ENCODE results near the gene PRKG2. TPM values are rescaled to one million over a fixed set of nuclear protein-coding genes. Genes with fewer than 3 reads are reported as not detected.

The PRKG2 gene
- total RNA-seq, 1 donor: 0.72 TPM

- no peak overlapping the region for H3K4me3 ChIP-seq (ENCODE audit: insufficient read depth, low read length)
- no peaks in the 10 kb centered on the region for H3K9me3 ChIP-seq (ENCODE audit: low read depth, low read length)
- no peak overlapping the region for H3K27ac ChIP-seq (ENCODE audit: low read depth, low read length)
- H2AFZ ChIP-seq (ENCODE audit: low read length): no peak overlapping the region
- H3K36me3 ChIP-seq (ENCODE audit: insufficient read depth, low read length): no peaks in the 10 kb centered on the region
- H3K4me1 ChIP-seq (ENCODE audit: insufficient read depth, low read length): no peaks in the 10 kb centered on the region
- no peaks in the 10 kb centered on the region for H4K20me1 ChIP-seq (ENCODE audit: insufficient read depth, low read length)
- H3K27me3 ChIP-seq (ENCODE audit: insufficient read depth, low read length): no peaks in the 10 kb centered on the region
- TF ChIP-seq CTCF (IDR thresholded peaks at IDR 0.05; ENCODE audit: extremely low read depth, low read depth, low read length): no peak
- H3K4me2 ChIP-seq (ENCODE audit: insufficient read depth, low read length): no peak overlapping the region
- no peak for DNase-seq (ENCODE audit: insufficient read length, low spot score, missing footprints)
- no peaks in the 10 kb centered on the region for H3K79me2 ChIP-seq (ENCODE audit: insufficient read depth, low read length)
Measured at GRCh38 chr4:81109356-81109755, 105.7 kb downstream of the PRKG2 start.

GRCh38 chr4:81106150-81106549 lies 108.9 kb downstream of the PRKG2 start:
- Histone ChIP-seq H3K4me1 (ENCODE audit: insufficient read depth, low read length) (no peaks in the 10 kb centered on the region), H3K36me3 (ENCODE audit: insufficient read depth, low read length) (no peaks in the 10 kb centered on the region), H3K79me2 (ENCODE audit: insufficient read depth, low read length) (no peaks in the 10 kb centered on the region), H3K27ac (ENCODE audit: low read depth, low read length) (no peak overlapping the region), H3K27me3 (ENCODE audit: insufficient read depth, low read length) (no peaks in the 10 kb centered on the region), H2AFZ (ENCODE audit: low read length) (no peak overlapping the region), H3K4me2 (ENCODE audit: insufficient read depth, low read length) (no peak overlapping the region), H3K4me3 (ENCODE audit: insufficient read depth, low read length) (no peak overlapping the region), H3K9me3 (ENCODE audit: low read depth, low read length) (no peaks in the 10 kb centered on the region), H4K20me1 (ENCODE audit: insufficient read depth, low read length) (no peaks in the 10 kb centered on the region)
- no peak for DNase-seq (ENCODE audit: insufficient read length, low spot score, missing footprints)
- no peak for TF ChIP-seq CTCF (IDR thresholded peaks at IDR 0.05; ENCODE audit: extremely low read depth, low read depth, low read length)

GRCh38 chr4:81102107-81102506 lies 112.9 kb downstream of the PRKG2 start:
- no peak overlapping the region for H2AFZ ChIP-seq (ENCODE audit: low read length)
- no peaks in the 10 kb centered on the region for H3K79me2 ChIP-seq (ENCODE audit: insufficient read depth, low read length)

GRCh38 chr4:81096566-81096965 lies 118.5 kb downstream of the PRKG2 start:
- no peak for TF ChIP-seq CTCF (IDR thresholded peaks at IDR 0.05; ENCODE audit: extremely low read depth, low read depth, low read length)
- Histone ChIP-seq H3K36me3 (ENCODE audit: insufficient read depth, low read length) (no peaks in the 10 kb centered on the region), H3K27ac (ENCODE audit: low read depth, low read length) (no peak overlapping the region), H3K79me2 (ENCODE audit: insufficient read depth, low read length) (no peaks in the 10 kb centered on the region), H3K4me2 (ENCODE audit: insufficient read depth, low read length) (no peak overlapping the region), H3K27me3 (ENCODE audit: insufficient read depth, low read length) (no peaks in the 10 kb centered on the region), H3K9me3 (ENCODE audit: low read depth, low read length) (no peaks in the 10 kb centered on the region), H3K4me3 (ENCODE audit: insufficient read depth, low read length) (no peak overlapping the region), H2AFZ (ENCODE audit: low read length) (no peak overlapping the region), H3K4me1 (ENCODE audit: insufficient read depth, low read length) (no peaks in the 10 kb centered on the region), H4K20me1 (ENCODE audit: insufficient read depth, low read length) (no peaks in the 10 kb centered on the region)
- DNase-seq (ENCODE audit: insufficient read length, low spot score, missing footprints): no peak

More at GRCh38 chr4:81102107-81102506, 112.9 kb downstream of the PRKG2 start:
- Histone ChIP-seq H3K4me3 (ENCODE audit: insufficient read depth, low read length) (no peak overlapping the region), H3K27me3 (ENCODE audit: insufficient read depth, low read length) (no peaks in the 10 kb centered on the region), H4K20me1 (ENCODE audit: insufficient read depth, low read length) (no peaks in the 10 kb centered on the region), H3K36me3 (ENCODE audit: insufficient read depth, low read length) (no peaks in the 10 kb centered on the region), H3K27ac (ENCODE audit: low read depth, low read length) (no peak overlapping the region), H3K4me1 (ENCODE audit: insufficient read depth, low read length) (no peaks in the 10 kb centered on the region), H3K4me2 (ENCODE audit: insufficient read depth, low read length) (no peak overlapping the region), H3K9me3 (ENCODE audit: low read depth, low read length) (no peaks in the 10 kb centered on the region)
- no peak for DNase-seq (ENCODE audit: insufficient read length, low spot score, missing footprints)
- TF ChIP-seq CTCF (IDR thresholded peaks at IDR 0.05; ENCODE audit: extremely low read depth, low read depth, low read length): no peak
